GM19397 (cell line): ENCODE measurements around the gene BABAM2.

Experiments used
- ATAC-seq: cut with Tn5 transposase; IDR thresholded peaks from one replicate; pipeline ENCODE4 v1.9.1; 2021; ENCODE audit warnings: mild to moderate bottlenecking, moderate library complexity; ENCODE audit not compliant: unreplicated experiment

BABAM2 gene

GRCh38 chr2:28269019-28269784, 378.7 kb downstream of the BABAM2 start:
- no peak for ATAC-seq

- no peak for ATAC-seq
Observed at GRCh38 chr2:28270456-28271152, 380.1 kb downstream of the BABAM2 start.

DNA sequence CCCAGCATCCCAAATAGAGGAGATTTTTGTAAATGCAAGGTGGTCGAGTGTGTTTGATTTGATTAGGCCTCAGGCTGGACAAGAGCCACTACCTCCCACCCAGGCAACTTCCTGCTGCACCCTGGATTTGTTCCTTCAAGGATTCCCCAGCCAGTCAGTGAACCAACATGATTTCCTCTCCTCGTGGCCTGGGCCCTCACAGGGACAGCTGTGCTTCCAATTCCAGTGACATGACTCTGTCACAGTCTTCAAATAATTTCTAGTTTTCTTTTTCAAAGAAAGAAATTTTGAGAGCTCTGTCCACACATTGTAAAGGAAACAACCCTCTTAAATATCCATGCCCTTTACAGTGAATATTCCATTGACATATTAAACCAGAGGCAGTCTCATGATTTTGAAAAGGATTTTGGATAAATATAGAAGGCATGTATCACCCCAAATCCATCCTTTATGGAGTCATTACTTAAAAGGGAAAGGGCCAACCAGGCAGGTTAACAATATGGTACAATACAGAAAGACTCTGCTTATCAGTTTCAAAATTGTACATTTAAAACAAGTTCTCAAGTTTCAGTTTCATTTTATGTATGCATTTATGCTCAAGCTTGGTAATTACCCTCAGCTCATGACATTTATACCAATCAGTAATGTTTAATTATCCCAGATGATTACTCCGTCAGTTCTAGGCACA, 380.8 kb downstream of the BABAM2 start:
- no peak for ATAC-seq

- ATAC-seq, result no peak
Observed at GRCh38 chr2:28271919-28272250, 381.4 kb downstream of the BABAM2 start.

DNA sequence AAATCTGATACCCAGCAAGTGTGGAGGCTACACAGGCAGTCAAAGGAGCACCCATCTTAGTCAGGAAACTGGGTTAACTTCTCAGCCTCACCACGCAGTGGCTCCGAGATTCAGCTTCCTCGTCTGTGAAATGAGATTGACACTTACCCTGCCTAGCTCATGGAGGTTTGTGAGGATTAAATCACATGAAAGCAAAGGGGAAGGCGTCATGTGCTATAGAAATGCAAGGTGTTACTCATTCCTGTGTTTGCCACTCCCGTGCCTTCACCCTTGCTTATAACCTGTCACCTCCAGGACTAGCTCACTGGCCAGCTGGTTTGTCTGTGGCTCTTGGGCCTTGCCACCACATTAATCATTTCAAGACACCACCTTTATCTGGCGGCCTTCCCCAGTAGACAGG, 383.2 kb downstream of the BABAM2 start:
- no peak for ATAC-seq

- no peak for ATAC-seq
Observed at GRCh38 chr2:28274911-28275685, 384.6 kb downstream of the BABAM2 start.

- ATAC-seq, result no peak
Observed at GRCh38 chr2:28276076-28276618, 385.6 kb downstream of the BABAM2 start.

DNA sequence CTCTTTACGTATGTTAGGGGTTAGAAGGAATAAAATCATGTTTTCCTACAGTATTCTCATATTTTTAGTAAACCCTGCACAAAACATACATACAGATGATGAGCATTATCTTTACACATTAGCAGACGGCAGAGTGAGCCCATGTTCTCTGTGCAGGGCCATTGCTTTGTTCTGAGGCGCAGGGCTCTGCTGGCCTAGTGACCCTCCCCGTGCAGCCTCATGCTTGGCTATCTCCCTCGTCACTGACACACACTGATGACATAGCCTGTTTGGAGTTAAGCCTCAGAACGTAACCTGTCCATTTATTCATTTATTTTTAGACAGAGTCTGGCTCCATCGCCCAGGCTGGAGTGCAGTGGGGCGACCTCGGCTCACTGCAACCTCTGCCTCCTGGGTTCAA, 386.3 kb downstream of the BABAM2 start:
- ATAC-seq, result no peak

DNA sequence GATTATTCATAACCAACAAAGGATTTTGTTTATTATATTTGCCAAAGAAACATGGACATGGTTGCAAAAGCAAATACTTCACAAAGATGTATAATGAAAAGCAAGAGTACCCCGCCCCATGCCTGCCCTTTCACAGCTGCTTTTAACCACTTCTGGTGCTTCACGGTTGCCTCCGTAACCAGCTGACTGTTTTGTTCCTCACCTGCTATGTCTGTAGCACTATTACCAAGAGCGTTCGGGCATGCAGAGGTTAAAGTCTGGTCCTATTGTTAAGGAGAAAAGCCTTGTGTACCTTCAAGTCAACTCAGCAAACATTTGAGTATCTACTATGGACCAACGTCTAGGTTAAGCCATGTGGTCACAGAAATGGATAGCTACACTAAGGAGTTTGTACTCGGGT, 386.9 kb downstream of the BABAM2 start:
- ATAC-seq, result no peak

- no peak for ATAC-seq
Observed at GRCh38 chr2:28279371-28279770, 388.8 kb downstream of the BABAM2 start.

- no peak for ATAC-seq
Observed at GRCh38 chr2:28280619-28281018, 390.1 kb downstream of the BABAM2 start.

DNA sequence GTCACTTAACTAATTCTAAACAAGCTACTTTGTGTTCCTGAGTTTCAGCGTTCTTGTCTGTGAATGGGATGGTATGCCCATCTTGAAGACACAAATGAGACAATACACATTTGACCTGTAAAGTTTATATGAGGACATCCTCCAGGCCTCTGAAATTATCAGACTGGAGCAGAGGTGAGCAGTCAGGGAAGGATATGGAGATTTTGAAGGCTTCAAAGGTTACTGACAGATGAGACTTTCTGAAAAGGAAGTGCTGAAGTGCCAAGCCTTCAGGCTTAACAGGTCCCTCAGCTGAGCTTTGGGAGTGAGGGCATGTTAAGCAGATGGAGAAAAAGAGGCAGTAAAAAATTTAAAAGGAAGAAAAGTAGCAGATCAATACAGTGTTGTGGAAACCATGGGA, 391.2 kb downstream of the BABAM2 start:
- no peak for ATAC-seq

- no peak for ATAC-seq
Observed at GRCh38 chr2:28282248-28282647, 391.7 kb downstream of the BABAM2 start.

DNA sequence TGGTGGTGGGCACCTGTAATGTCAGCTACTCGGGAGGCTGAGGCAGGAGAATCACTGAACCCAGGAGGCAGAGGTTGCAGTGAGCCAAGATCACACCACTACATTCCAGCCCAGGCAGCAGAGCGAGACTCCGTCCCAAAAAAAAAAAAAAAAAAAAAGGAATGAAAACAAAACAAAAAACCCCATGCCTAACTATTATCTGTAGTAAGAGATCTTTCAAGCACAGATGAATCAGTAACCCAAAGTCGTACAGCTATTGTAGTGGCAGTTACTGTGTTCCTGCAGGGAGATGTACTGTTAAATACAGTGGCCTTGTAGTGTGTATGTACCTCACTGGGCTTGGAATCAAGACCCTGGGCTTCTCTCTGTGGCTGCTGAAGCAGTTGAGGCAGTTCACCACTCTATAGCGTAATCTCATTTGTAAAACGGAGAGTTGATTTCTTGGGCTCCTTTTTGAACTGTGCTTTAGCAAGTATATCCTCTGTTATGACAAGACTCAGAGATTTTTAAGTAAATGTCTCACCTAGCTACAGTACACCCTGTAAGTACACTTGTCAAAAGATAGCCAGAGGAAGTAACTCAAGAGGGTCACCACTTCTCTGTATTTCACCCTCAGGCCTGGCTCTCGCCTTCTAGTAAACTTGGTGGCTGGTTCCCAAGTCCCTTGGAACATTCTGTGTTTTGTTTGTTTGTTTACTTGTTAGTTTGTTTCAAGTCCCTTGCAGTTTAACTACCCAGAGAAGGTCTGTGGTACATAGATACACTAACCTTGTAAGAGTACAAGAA, 392.5 kb downstream of the BABAM2 start:
- no peak for ATAC-seq

DNA sequence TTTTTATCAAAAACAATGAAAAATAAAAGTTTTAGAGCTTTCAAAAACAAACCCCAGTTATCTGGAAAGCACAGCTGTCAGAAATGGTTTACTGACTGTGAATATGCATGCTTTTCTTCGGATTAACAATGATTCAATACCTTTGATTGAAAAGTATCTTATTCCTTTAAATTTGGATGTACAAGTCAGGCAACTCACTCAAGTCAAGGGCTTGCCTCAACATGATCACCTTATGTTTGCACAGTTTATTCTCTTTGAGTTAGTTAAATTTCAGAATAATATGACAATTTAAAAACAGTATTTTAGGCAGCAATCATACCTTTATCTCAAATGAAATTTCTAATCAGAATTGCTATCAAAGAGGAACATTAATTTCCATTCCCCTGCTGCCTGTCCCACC, 393.3 kb downstream of the BABAM2 start:
- no peak for ATAC-seq

DNA sequence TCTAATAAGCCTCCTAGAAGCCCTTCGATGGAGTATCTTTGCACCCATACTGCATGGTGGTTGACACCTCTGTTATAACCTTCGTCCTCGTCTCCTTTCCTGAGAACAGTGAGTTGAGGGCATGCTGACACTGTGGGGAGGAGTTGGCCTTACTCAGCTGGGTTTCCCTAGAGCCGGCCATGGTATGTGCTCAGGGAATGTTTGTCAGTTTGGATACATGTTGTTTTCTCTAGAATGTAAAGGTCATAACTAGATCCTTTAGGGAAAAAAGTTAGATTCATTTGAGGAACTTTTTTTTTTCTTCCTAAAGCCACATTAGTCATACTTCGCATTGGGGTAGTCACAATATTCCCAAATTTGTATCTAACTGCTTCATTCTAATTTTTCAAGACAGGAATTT, 396.1 kb downstream of the BABAM2 start:
- no peak for ATAC-seq

GRCh38 chr2:28287256-28287915, 396.9 kb downstream of the BABAM2 start:
- ATAC-seq, result no peak

DNA sequence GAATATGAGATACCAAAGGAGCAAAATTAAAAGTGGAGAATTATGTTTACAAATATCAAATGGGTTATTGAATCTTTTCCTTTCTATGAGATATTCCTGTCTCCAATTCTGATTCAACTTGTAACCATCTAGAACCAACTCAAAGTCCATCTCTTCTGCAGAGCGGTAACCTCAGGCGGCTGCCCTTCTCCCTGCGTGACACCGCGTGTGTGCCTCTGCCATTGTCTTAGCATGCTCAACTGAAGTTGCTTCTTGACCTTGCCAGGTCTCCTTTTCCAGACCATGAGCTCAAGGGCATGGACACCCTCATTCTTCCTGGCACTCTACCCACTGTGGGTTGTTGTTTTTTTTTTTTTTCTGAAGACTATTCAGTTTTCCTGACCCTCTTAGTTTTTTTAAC, 398.1 kb downstream of the BABAM2 start:
- no peak for ATAC-seq

- ATAC-seq, result no peak
Observed at GRCh38 chr2:28291811-28292440, 401.4 kb downstream of the BABAM2 start.
